Hematopoietic multipotent progenitor cell treated with erythropoietin and hydrocortisone succinate and interleukin-3 and kit ligand, for 17 days (in vitro differentiated cells): ENCODE data around the gene IL2RG.
A peak's percentile ranks its signal among the peaks of the same experiment; 100 is the strongest.

Experiments used
- DNase-seq: peaks from one replicate; pipeline ENCODE4 v3.0.0-alpha.2; 2015; ENCODE audit warnings: low spot score

IL2RG gene

DNA sequence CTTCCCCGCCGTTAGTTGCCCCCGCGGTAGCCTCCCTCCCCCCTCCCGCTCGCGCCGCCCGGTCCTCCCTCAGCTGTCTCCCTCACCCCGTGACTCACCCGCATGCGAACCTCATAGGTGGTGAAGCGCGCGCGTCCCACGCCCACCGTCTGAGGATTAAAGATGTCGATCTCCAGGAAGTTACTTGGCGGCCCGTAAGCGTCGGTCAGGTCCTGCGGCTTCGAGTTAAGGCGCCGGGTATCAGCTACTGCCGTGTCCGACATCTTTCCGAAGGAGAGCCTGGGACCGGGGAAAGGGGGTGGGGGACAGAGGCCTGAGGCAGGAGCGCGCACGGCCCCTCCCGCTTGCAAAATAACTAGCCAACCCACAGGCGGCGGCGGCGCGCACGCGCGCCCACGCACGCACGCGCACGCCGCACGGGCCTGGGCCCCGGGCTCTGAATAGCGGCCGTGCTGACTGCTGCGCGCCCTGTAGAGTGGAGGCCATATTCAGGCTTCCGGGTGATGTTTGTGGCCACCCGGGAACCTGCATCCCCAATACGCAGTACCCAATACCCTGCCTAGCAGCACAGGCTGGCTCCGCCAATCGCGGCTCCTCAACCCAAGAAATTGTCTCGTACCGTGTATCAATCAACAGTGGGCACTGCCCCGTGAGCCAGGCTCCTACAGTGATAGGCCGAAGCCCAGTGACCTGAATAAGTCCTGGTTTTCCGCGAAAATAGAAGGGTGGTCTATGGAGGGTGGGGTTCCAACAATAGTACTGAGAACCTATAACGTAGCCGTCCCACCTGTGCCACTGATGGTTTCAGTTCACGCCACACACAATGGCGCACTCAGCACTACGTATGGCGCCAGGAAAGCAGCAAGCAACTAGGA, 43.1 kb downstream of the IL2RG start, which contains the start of gene SNX12:
SNX12 (minus strand) TSS at position 291 of the 875 bp plus-strand sequence; CDS start at position 263, 28 bp downstream.
- DNase-seq, result peak; percentile 73

DNA sequence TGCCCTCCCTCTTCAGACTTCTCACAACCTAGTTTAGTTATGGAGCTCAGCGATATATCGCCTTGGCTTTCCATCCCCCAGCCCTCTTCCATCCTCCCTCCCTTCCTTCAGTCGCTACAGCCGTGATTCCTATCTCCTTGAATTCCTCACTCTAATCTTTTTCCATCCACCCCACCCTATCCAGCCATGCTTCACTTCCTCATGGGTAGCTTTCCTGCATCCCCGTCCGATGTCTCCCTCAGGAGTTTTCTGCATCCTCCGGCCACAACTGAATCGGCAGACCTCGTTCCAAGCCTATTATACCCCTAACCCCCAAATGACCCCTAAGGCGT, 43.7 kb downstream of the IL2RG start:
- DNase-seq, result peak; percentile 13

DNA sequence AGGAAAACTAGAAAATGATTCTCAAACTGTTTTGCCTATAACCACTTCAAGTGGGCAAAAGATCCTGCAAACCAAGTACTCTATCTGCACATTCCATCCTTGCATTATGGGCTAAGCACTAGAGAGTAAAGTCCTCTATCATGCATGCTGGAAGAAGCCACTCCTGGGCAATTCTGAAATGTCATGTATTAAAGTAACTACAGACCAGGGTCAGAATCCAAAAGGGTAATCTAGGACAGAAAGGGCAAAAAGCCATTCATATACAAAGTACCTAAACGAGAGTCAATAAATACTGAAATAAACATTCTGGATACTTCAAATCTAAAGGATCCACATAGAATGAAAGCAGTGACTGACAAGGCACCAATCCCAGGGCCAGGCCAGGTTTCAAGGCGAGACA, 44.3 kb downstream of the IL2RG start:
- no peak for DNase-seq

- no peak for DNase-seq
Observed at GRCh38 chrX:71060127-71060526, 51.2 kb downstream of the IL2RG start.

GRCh38 chrX:71057848-71058530, 53.4 kb downstream of the IL2RG start:
- DNase-seq, result no peak
